ENCODE data around the gene PAK1IP1. TPM values are rescaled to one million over a fixed set of nuclear protein-coding genes. Genes with fewer than 3 reads are reported as not detected.

PAK1IP1 gene
- total RNA-seq, 1 experiment from 2014 or later: 34.0 TPM

DNA sequence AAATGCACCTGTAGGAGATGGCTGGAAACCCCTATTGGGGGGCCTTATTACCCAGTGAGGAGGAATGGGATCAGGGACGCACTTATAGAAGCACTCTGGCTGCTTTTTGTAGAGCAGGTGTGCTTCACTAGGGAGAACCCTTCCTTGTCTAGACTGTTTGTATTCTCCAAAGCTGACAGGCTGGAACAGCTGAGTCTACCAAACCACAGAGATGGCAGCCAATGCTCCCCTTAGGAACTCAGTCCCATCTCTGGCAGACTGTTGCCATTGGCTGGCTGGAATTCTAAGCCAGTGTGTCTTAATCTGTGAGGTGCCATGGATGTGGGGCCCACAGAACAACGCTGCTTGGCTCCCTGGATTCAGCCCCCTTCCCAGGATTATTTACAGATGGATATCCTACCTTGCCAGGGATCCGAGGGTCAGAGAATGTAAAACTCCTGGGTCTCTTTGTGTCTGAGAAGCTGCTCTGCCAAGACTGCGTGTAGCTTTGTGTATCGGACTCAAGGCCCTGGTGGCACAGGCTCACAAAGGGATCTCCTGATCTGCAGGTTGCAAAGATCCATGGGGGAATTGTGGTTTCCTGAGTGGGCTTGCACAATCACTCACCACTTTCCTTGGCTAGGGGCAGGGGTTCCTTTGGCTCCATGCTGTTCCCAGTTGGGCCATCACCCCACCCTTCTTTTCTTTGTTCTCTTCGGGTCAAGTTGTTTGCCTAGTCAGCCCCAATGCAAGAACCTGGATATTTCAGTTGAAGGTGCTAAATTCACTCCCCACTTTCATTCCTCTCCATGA lies 26.4 kb upstream of the PAK1IP1 start:
- H3K79me2 ChIP-seq (ENCODE audit: low read length): no peaks in the 10 kb centered on the region
- no peak overlapping the region for H3K4me2 ChIP-seq (ENCODE audit: low read length)
- DNase-seq: no peak
- H3K4me3 ChIP-seq (ENCODE audit: low read length): no peak overlapping the region
- H3K9ac ChIP-seq (ENCODE audit: low read length): no peak overlapping the region
- no peaks in the 10 kb centered on the region for H3F3A ChIP-seq (ENCODE audit: low read length, unreplicated experiment)
- H3K9me3 ChIP-seq (ENCODE audit: low read length): no peaks in the 10 kb centered on the region
- H3K9me2 ChIP-seq (replicated peaks; ENCODE audit: low read length): no peaks in the 10 kb centered on the region
- CTCF ChIA-PET: no interaction called here
- no peaks in the 10 kb centered on the region for H4K20me1 ChIP-seq (ENCODE audit: low read length)
- no peak overlapping the region for H2AFZ ChIP-seq (ENCODE audit: low read length)
- no peaks in the 10 kb centered on the region for H3K4me1 ChIP-seq (ENCODE audit: insufficient read depth, low read length)
- TF ChIP-seq, protein P1, sequence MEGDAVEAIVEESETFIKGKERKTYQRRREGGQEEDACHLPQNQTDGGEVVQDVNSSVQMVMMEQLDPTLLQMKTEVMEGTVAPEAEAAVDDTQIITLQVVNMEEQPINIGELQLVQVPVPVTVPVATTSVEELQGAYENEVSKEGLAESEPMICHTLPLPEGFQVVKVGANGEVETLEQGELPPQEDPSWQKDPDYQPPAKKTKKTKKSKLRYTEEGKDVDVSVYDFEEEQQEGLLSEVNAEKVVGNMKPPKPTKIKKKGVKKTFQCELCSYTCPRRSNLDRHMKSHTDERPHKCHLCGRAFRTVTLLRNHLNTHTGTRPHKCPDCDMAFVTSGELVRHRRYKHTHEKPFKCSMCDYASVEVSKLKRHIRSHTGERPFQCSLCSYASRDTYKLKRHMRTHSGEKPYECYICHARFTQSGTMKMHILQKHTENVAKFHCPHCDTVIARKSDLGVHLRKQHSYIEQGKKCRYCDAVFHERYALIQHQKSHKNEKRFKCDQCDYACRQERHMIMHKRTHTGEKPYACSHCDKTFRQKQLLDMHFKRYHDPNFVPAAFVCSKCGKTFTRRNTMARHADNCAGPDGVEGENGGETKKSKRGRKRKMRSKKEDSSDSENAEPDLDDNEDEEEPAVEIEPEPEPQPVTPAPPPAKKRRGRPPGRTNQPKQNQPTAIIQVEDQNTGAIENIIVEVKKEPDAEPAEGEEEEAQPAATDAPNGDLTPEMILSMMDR (conservative IDR thresholded peaks at IDR 0.05; ENCODE audit: low read depth, low read length): no peak
- TF ChIP-seq EZH2 (IDR thresholded peaks at IDR 0.05; ENCODE audit: low read length, unreplicated experiment) (no peak), EZH2phosphoT487 (IDR thresholded peaks at IDR 0.05; ENCODE audit: borderline replicate concordance, low read length) (no peak)
- intact Hi-C loops (cut with micrococcal nuclease): no loop called here
- H3K27me3 ChIP-seq (ENCODE audit: low read length): peaks cover 9% of the 10 kb centered on the region; the same call in 1 of the 2 replicates
- no peaks in the 10 kb centered on the region for H3K36me3 ChIP-seq (ENCODE audit: low read depth, low read length)
- no TSS peak for BruUV-seq (replicated peaks)
- no peak overlapping the region for H3K27ac ChIP-seq (ENCODE audit: low read length)
- ATAC-seq: no peak
- POLR2A ChIA-PET (ENCODE audit: unreplicated experiment): no interaction called here

DNA sequence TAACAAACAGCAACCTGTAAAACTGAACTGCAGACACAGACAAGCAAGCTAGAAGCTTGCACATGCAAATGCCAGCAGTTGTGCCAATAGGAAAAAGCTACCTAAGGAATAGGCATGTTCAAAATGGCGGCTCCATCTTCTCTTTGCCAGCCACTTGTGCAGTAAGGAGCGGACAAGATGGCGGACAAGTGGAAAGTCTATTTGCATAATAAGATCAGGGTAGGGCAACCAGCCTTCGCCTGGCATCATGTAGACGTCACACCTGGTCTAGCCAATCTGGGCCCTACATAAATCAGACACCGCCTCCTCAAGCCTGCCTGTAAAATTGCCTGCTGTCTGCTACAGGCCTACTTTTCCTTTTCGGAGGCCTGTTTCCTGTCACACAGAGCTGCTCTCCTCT lies 18.4 kb upstream of the PAK1IP1 start:
- no peaks in the 10 kb centered on the region for H3K79me2 ChIP-seq (ENCODE audit: low read length)
- no peak overlapping the region for H3K27ac ChIP-seq (ENCODE audit: low read length)
- H4K20me1 ChIP-seq (ENCODE audit: low read length): no peaks in the 10 kb centered on the region
- intact Hi-C loops (cut with micrococcal nuclease): no loop called here
- no peaks in the 10 kb centered on the region for H3K27me3 ChIP-seq (ENCODE audit: low read length)
- ChIA-PET CTCF (no interaction called here), POLR2A (ENCODE audit: unreplicated experiment) (no interaction called here)
- H3K4me2 ChIP-seq (ENCODE audit: low read length): no peak overlapping the region
- no peak overlapping the region for H3K9ac ChIP-seq (ENCODE audit: low read length)
- H3K4me1 ChIP-seq (ENCODE audit: insufficient read depth, low read length): no peaks in the 10 kb centered on the region
- TF ChIP-seq EZH2 (IDR thresholded peaks at IDR 0.05; ENCODE audit: low read length, unreplicated experiment): no peak
- no peak for TF ChIP-seq EZH2phosphoT487 (IDR thresholded peaks at IDR 0.05; ENCODE audit: borderline replicate concordance, low read length)
- TF ChIP-seq, protein P1 (conservative IDR thresholded peaks at IDR 0.05; ENCODE audit: low read depth, low read length): no peak
- DNase-seq (no peak), ATAC-seq (no peak)
- H2AFZ ChIP-seq (ENCODE audit: low read length): no peak overlapping the region
- no peaks in the 10 kb centered on the region for H3F3A ChIP-seq (ENCODE audit: low read length, unreplicated experiment)
- H3K36me3 ChIP-seq (ENCODE audit: low read depth, low read length): no peaks in the 10 kb centered on the region
- H3K9me2 ChIP-seq (replicated peaks; ENCODE audit: low read length): no peaks in the 10 kb centered on the region
- no peaks in the 10 kb centered on the region for H3K9me3 ChIP-seq (ENCODE audit: low read length)
- BruUV-seq (replicated peaks): no TSS peak
- H3K4me3 ChIP-seq (ENCODE audit: low read length): no peak overlapping the region

DNA sequence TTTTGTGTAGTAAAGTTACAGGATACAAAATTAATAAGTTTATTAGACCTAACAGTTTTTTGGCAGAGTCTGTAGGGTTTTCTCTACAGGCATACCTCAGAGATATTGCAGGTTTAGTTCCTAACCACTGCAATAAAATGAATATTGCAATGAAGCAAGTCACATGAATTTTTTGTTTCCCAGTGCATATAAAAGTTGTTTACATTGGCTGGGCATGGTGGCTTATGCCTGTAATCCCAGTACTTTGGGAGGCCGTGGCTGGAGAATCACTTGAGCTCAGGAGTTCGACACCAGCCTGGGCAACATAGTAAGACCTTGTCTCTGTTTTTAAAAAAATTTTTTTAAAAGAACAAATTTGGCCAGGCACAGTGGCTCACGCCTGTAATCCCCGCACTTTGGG lies 16.3 kb upstream of the PAK1IP1 start:
- intact Hi-C loops (cut with micrococcal nuclease): no loop called here
- Histone ChIP-seq H4K20me1 (ENCODE audit: low read length) (no peaks in the 10 kb centered on the region), H3K27me3 (ENCODE audit: low read length) (no peaks in the 10 kb centered on the region), H3K9me2 (replicated peaks; ENCODE audit: low read length) (no peaks in the 10 kb centered on the region), H3F3A (ENCODE audit: low read length, unreplicated experiment) (no peaks in the 10 kb centered on the region), H3K27ac (ENCODE audit: low read length) (no peak overlapping the region), H3K4me1 (ENCODE audit: insufficient read depth, low read length) (no peaks in the 10 kb centered on the region), H3K9ac (ENCODE audit: low read length) (no peak overlapping the region), H2AFZ (ENCODE audit: low read length) (no peak overlapping the region), H3K79me2 (ENCODE audit: low read length) (no peaks in the 10 kb centered on the region), H3K36me3 (ENCODE audit: low read depth, low read length) (no peaks in the 10 kb centered on the region), H3K4me2 (ENCODE audit: low read length) (no peak overlapping the region), H3K9me3 (ENCODE audit: low read length) (no peaks in the 10 kb centered on the region), H3K4me3 (ENCODE audit: low read length) (no peak overlapping the region)
- DNase-seq: no peak
- ChIA-PET CTCF (no interaction called here), POLR2A (ENCODE audit: unreplicated experiment) (no interaction called here)
- BruUV-seq (replicated peaks): no TSS peak
- no peak for TF ChIP-seq EZH2phosphoT487 (IDR thresholded peaks at IDR 0.05; ENCODE audit: borderline replicate concordance, low read length)
- TF ChIP-seq, protein P1 (conservative IDR thresholded peaks at IDR 0.05; ENCODE audit: low read depth, low read length): no peak
- no peak for ATAC-seq
